HL-60 (cell line): ENCODE measurements around the gene AGMO.

Experiments
- CTCF ChIP-seq: IDR thresholded peaks from one replicate; pipeline ENCODE4 v1.5.1; 2011; ENCODE audit warnings: low read length, control low read depth, inconsistent platforms; ENCODE audit not compliant: insufficient read depth
- REST ChIP-seq: IDR thresholded peaks from 2 replicates; pipeline ENCODE4 v1.6.1; 2012; ENCODE audit warnings: low read depth; ENCODE audit not compliant: insufficient replicate concordance

- TF ChIP-seq CTCF = no peak
- TF ChIP-seq REST = no peak
These were observed 5.3 kb downstream of the AGMO start for GRCh38 chr7:15556339-15557105.
